ENCODE data around the gene NMD3. TPM values are rescaled to one million over a fixed set of nuclear protein-coding genes. Genes with fewer than 3 reads are reported as not detected.

The NMD3 gene
- polyA plus RNA-seq, 1 of the 3 experiments (the other 2 are of a cell fraction), result 15.1 TPM

GRCh38 chr3:161230621-161231171 lies 9.6 kb downstream of the NMD3 start:
- H3K79me2 ChIP-seq (ENCODE audit: insufficient read depth), result peaks cover 46% of the 10 kb centered on the region

GRCh38 chr3:161231861-161232260 lies 10.8 kb downstream of the NMD3 start:
- no peak for TF ChIP-seq RFX5 (IDR thresholded peaks at IDR 0.05; ENCODE audit: low read length)
- TF ChIP-seq EZH2phosphoT487 (IDR thresholded peaks at IDR 0.05; ENCODE audit: borderline replicate concordance, low read depth), result no peak
- no peak for TF ChIP-seq FOXJ3 (CRISPR knock-in tag; IDR thresholded peaks at IDR 0.05)
- no peak for TF ChIP-seq JUND (IDR thresholded peaks at IDR 0.05)
- TF ChIP-seq POLR2AphosphoS5 (IDR thresholded peaks at IDR 0.05; ENCODE audit: low read depth, low read length), result no peak
- no peak for TF ChIP-seq RAD21 (IDR thresholded peaks at IDR 0.05; ENCODE audit: low read length)
- Histone ChIP-seq H3K36me3 (replicated peaks in 1 of 2; ENCODE audit: control insufficient read depth in 1 of 2, insufficient read depth in 2 of 2, low read length in 1 of 2) (peaks cover 56 to 71% of the 10 kb centered on the region in 2 experiments), H3K27ac (ENCODE audit: low read depth in 2 of 2, low read length in 1 of 2) (no peak overlapping the region), H3K4me3 (ENCODE audit: low read depth in 2 of 2, low read length in 1 of 2) (no peak overlapping the region), H3K79me2 (ENCODE audit: insufficient read depth) (peaks cover 43% of the 10 kb centered on the region), H3K9me2 (no peaks in the 10 kb centered on the region), H4K20me1 (ENCODE audit: insufficient read depth) (peaks cover 5% of the 10 kb centered on the region; the same call in 1 of the 2 replicates), H3K27me3 (ENCODE audit: insufficient read depth) (no peaks in the 10 kb centered on the region), H3K4me1 (ENCODE audit: control insufficient read depth in 1 of 2, insufficient read depth in 2 of 2, low read depth in 1 of 2, low read length in 1 of 2) (peaks cover 0 to 3% of the 10 kb centered on the region in 2 experiments; a peak in 1 of 4 replicates), H2AFZ (ENCODE audit: low read depth) (no peak overlapping the region), H3K9me3 (no peaks in the 10 kb centered on the region), H3K9ac (no peak overlapping the region), H3F3A (replicated peaks; ENCODE audit: insufficient read depth) (peaks cover 8% of the 10 kb centered on the region), H3K4me2 (no peak overlapping the region)
- DNase-seq, result no peak
- POLR2A ChIA-PET, result no interaction called here
- 86% methylated on average over 2 of the region's 2 CpGs for WGBS (ENCODE audit: low lambda C conversion rate)
- CTCF ChIA-PET, result no interaction called here

More at GRCh38 chr3:161230621-161231171, 9.6 kb downstream of the NMD3 start:
- H3K4me2 ChIP-seq, result no peak overlapping the region
- no peaks in the 10 kb centered on the region for H3K9me3 ChIP-seq
- peaks cover 5% of the 10 kb centered on the region; the same call in 1 of the 2 replicates for H4K20me1 ChIP-seq (ENCODE audit: insufficient read depth)
- 97% methylated on average over 2 of the region's 2 CpGs for WGBS (ENCODE audit: low lambda C conversion rate)
- CTCF ChIA-PET, result no interaction called here
- peaks cover 0 to 3% of the 10 kb centered on the region in 2 experiments; a peak in 1 of 4 replicates for H3K4me1 ChIP-seq (ENCODE audit: control insufficient read depth in 1 of 2, insufficient read depth in 2 of 2, low read depth in 1 of 2, low read length in 1 of 2)
- H3F3A ChIP-seq (replicated peaks; ENCODE audit: insufficient read depth), result peaks cover 5% of the 10 kb centered on the region
- DNase-seq, result no peak
- no peak overlapping the region for H2AFZ ChIP-seq (ENCODE audit: low read depth)
- peaks cover 56 to 66% of the 10 kb centered on the region in 2 experiments for H3K36me3 ChIP-seq (replicated peaks in 1 of 2; ENCODE audit: control insufficient read depth in 1 of 2, insufficient read depth in 2 of 2, low read length in 1 of 2)
- no peak overlapping the region for H3K9ac ChIP-seq
- H3K27ac ChIP-seq (ENCODE audit: low read depth in 2 of 2, low read length in 1 of 2), result no peak overlapping the region
- TF ChIP-seq RAD21 (IDR thresholded peaks at IDR 0.05; ENCODE audit: low read length) (no peak), CHD2 (IDR thresholded peaks at IDR 0.05; ENCODE audit: low read length, partially characterized antibody) (no peak), USF1 (IDR thresholded peaks at IDR 0.05; ENCODE audit: borderline replicate concordance, low read depth) (no peak), GATA2 (CRISPR knock-in tag; IDR thresholded peaks at IDR 0.05) (no peak), TCF12 (IDR thresholded peaks at IDR 0.05) (no peak), TEAD4 (IDR thresholded peaks at IDR 0.05; ENCODE audit: borderline replicate concordance, insufficient read depth) (no peak), GABPA (IDR thresholded peaks at IDR 0.05; ENCODE audit: low read depth) (no peak), REST (IDR thresholded peaks at IDR 0.05; ENCODE audit: low read depth, low read length) (no peak), RFX5 (IDR thresholded peaks at IDR 0.05; ENCODE audit: low read length) (no peak)
- no peak overlapping the region for H3K4me3 ChIP-seq (ENCODE audit: low read depth in 2 of 2, low read length in 1 of 2)
- H3K9me2 ChIP-seq, result no peaks in the 10 kb centered on the region
- POLR2A ChIA-PET, result interaction anchor here (0.6 kb wide), 1 partner anchor 9 kb away, joined by 4 read pairs; no protein-coding TSS in a partner anchor
- no peaks in the 10 kb centered on the region for H3K27me3 ChIP-seq (ENCODE audit: insufficient read depth)

All from SK-N-SH (cell line).